HCT116 (cell line): ENCODE data around the gene RMND5A.

Experiments
- CBX3 ChIP-seq: IDR thresholded peaks from 2 replicates; pipeline ENCODE4 v1.6.1; 2012; ENCODE audit warnings: low read depth
- CEBPB ChIP-seq: IDR thresholded peaks from 2 replicates; pipeline ENCODE4 v1.6.1; 2012; ENCODE audit warnings: low read depth
- POLR2A ChIP-seq: IDR thresholded peaks from 2 replicates; pipeline ENCODE4 v1.7.0; 2011; ENCODE audit warnings: borderline replicate concordance; ENCODE audit not compliant: insufficient read depth, insufficient read length; ENCODE audit errors: extremely low read depth
- RAD21 ChIP-seq: IDR thresholded peaks from 2 replicates; pipeline ENCODE4 v1.6.1; 2012; ENCODE audit warnings: low read depth, mild to moderate bottlenecking
- SIN3A ChIP-seq: IDR thresholded peaks from 2 replicates; pipeline ENCODE4 v1.6.1; 2012; ENCODE audit warnings: low read depth
- SRF ChIP-seq: IDR thresholded peaks from 2 replicates; pipeline ENCODE4 v1.6.1; 2012; ENCODE audit warnings: low read depth
- YY1 ChIP-seq: IDR thresholded peaks from 2 replicates; pipeline ENCODE4 v1.6.1; 2011; ENCODE audit warnings: low read length, low read depth, moderate library complexity, mild to moderate bottlenecking; ENCODE audit not compliant: insufficient replicate concordance; ENCODE audit errors: extremely low read depth
- TF ChIP-seq, protein P1 (sequence below), 3 experiments: fragments of 200-600 bp in 1 of 3; sonication (generic) in 1 of 3; IDR thresholded peaks in 2 of 3; conservative IDR thresholded peaks in 1 of 3; 2 replicates each; pipeline ENCODE4 v1.5.1; 2012 to 2017; ENCODE audit warnings: low read depth in 2 of 3, low read length in 2 of 3, antibody characterized with exemption in 1 of 3, borderline replicate concordance in 1 of 3, control low read depth in 1 of 3, mild to moderate bottlenecking in 1 of 3, mixed read lengths in 1 of 3, mixed run types in 1 of 3, moderate library complexity in 1 of 3; ENCODE audit not compliant: insufficient read depth in 1 of 3
- TF ChIP-seq, protein P2 (sequence below): IDR thresholded peaks from 2 replicates; pipeline ENCODE4 v1.6.1; 2012; ENCODE audit warnings: low read depth
- TF ChIP-seq, protein P3 (sequence below): IDR thresholded peaks from 2 replicates; pipeline ENCODE4 v1.6.1; 2012

DNA sequence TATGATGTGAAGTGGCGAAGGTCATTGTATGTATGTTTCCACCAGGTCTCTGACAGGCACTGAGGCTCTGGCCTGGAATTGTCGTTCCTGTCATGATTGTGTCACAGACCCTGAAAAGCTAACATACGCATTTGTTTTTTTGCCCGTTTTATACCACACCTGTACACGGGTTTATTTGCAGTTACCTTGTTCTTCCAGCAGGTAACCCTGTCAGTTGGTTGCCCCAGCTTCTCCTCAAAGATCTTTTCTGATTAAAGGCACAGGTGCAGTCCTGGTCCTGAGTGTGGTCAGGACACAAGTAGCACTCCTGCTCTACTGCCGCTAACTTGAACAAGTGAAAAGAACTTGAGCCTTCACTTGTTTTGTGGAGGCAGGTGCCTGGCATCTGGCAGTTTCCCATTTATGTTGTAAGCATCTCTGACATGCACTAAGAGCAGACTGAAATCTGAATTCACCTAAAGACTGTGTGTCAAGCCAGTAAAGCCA lies 50.8 kb downstream of the RMND5A start:
- TF ChIP-seq RAD21 (no peak), POLR2A (no peak), CEBPB (no peak), YY1 (no peak), SIN3A (no peak), SRF (no peak), CBX3 (no peak)
- TF ChIP-seq, protein P1, sequence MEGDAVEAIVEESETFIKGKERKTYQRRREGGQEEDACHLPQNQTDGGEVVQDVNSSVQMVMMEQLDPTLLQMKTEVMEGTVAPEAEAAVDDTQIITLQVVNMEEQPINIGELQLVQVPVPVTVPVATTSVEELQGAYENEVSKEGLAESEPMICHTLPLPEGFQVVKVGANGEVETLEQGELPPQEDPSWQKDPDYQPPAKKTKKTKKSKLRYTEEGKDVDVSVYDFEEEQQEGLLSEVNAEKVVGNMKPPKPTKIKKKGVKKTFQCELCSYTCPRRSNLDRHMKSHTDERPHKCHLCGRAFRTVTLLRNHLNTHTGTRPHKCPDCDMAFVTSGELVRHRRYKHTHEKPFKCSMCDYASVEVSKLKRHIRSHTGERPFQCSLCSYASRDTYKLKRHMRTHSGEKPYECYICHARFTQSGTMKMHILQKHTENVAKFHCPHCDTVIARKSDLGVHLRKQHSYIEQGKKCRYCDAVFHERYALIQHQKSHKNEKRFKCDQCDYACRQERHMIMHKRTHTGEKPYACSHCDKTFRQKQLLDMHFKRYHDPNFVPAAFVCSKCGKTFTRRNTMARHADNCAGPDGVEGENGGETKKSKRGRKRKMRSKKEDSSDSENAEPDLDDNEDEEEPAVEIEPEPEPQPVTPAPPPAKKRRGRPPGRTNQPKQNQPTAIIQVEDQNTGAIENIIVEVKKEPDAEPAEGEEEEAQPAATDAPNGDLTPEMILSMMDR (IDR thresholded peaks at IDR 0.05 in 2 of 3, conservative IDR thresholded peaks at IDR 0.05 in 1 of 3; ENCODE audit: borderline replicate concordance in 1 of 3, insufficient read depth in 1 of 3, low read depth in 2 of 3, low read length in 2 of 3), result no peak; a peak in 1 of 6 replicates
- TF ChIP-seq, protein P2, sequence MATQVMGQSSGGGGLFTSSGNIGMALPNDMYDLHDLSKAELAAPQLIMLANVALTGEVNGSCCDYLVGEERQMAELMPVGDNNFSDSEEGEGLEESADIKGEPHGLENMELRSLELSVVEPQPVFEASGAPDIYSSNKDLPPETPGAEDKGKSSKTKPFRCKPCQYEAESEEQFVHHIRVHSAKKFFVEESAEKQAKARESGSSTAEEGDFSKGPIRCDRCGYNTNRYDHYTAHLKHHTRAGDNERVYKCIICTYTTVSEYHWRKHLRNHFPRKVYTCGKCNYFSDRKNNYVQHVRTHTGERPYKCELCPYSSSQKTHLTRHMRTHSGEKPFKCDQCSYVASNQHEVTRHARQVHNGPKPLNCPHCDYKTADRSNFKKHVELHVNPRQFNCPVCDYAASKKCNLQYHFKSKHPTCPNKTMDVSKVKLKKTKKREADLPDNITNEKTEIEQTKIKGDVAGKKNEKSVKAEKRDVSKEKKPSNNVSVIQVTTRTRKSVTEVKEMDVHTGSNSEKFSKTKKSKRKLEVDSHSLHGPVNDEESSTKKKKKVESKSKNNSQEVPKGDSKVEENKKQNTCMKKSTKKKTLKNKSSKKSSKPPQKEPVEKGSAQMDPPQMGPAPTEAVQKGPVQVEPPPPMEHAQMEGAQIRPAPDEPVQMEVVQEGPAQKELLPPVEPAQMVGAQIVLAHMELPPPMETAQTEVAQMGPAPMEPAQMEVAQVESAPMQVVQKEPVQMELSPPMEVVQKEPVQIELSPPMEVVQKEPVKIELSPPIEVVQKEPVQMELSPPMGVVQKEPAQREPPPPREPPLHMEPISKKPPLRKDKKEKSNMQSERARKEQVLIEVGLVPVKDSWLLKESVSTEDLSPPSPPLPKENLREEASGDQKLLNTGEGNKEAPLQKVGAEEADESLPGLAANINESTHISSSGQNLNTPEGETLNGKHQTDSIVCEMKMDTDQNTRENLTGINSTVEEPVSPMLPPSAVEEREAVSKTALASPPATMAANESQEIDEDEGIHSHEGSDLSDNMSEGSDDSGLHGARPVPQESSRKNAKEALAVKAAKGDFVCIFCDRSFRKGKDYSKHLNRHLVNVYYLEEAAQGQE, result no peak
- TF ChIP-seq, protein P3, sequence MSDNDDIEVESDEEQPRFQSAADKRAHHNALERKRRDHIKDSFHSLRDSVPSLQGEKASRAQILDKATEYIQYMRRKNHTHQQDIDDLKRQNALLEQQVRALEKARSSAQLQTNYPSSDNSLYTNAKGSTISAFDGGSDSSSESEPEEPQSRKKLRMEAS, result no peak
